CD14-positive monocyte (primary cell): ENCODE measurements around the gene FAIM2. TPM values are rescaled to one million over a fixed set of nuclear protein-coding genes. Genes with fewer than 3 reads are reported as not detected.

Source experiments
- DNase-seq, 3 donors: peaks; one replicate each; pipeline ENCODE4 v3.0.0-alpha.2; 2011 to 2022
- H2AFZ ChIP-seq: 2 replicates; pipeline ENCODE4 v1.6.0; 2012; ENCODE audit warnings: mild to moderate bottlenecking, low read depth, low read length, inconsistent platforms; ENCODE audit not compliant: insufficient read depth, poor library complexity, severe bottlenecking
- H3K27ac ChIP-seq, 2 donors: 1 replicate in 1 of 2; 2 replicates in 1 of 2; pipeline ENCODE4 v1.5.1; 2012 to 2013; ENCODE audit warnings: low read length in 2 of 2, control low read depth in 1 of 2, inconsistent platforms in 1 of 2, low read depth in 1 of 2, mild to moderate bottlenecking in 1 of 2
- H3K27me3 ChIP-seq, 2 donors: one replicate each; pipeline versions ENCODE4 v1.6.0 to v1.6.1; 2011 to 2013; ENCODE audit warnings: low read length in 2 of 2; ENCODE audit not compliant: control insufficient read depth in 2 of 2, insufficient read depth in 2 of 2
- H3K36me3 ChIP-seq, 2 donors: replicated peaks in 1 of 2; 1 replicate in 1 of 2; 2 replicates in 1 of 2; pipeline versions ENCODE4 v1.5.1 to v1.6.1; 2012 to 2013; ENCODE audit warnings: low read length in 2 of 2, control low read depth in 1 of 2, inconsistent platforms in 1 of 2, mild to moderate bottlenecking in 1 of 2; ENCODE audit not compliant: insufficient read depth in 2 of 2, control insufficient read depth in 1 of 2
- H3K4me1 ChIP-seq, 2 donors: 1 replicate in 1 of 2; 2 replicates in 1 of 2; pipeline versions ENCODE4 v1.5.1 to v1.6.1; 2012 to 2013; ENCODE audit warnings: low read length in 2 of 2, control low read depth in 1 of 2, inconsistent platforms in 1 of 2, mild to moderate bottlenecking in 1 of 2, moderate library complexity in 1 of 2; ENCODE audit not compliant: insufficient read depth in 2 of 2, control insufficient read depth in 1 of 2
- H3K4me2 ChIP-seq: replicated peaks from 2 replicates; pipeline ENCODE3; 2012; ENCODE audit warnings: low read length, moderate library complexity, mild to moderate bottlenecking; ENCODE audit not compliant: poor library complexity, severe bottlenecking; ENCODE audit errors: extremely low read depth
- H3K4me3 ChIP-seq, 3 experiments: fragments of 200-600 bp in 1 of 3; sonication (generic) in 1 of 3; replicated peaks in 1 of 3; 1 replicate in 2 of 3; 2 replicates in 1 of 3; pipeline ENCODE4 v1.5.1; 2011 to 2013; ENCODE audit warnings: low read length in 3 of 3, mild to moderate bottlenecking in 3 of 3, control low read depth in 2 of 3, low read depth in 2 of 3, inconsistent platforms in 1 of 3, moderate library complexity in 1 of 3
- H3K79me2 ChIP-seq: 2 replicates; pipeline ENCODE4 v1.6.0; 2012; ENCODE audit warnings: mild to moderate bottlenecking, control low read depth, inconsistent platforms, low read length, moderate library complexity; ENCODE audit not compliant: insufficient read depth
- H3K9ac ChIP-seq: 2 replicates; pipeline ENCODE4 v1.6.0; 2017; ENCODE audit warnings: low read length, mild to moderate bottlenecking; ENCODE audit not compliant: insufficient read depth, poor library complexity, severe bottlenecking
- H3K9me3 ChIP-seq, 2 donors: replicated peaks in 1 of 2; 1 replicate in 1 of 2; 2 replicates in 1 of 2; pipeline versions ENCODE4 v1.5.1 to v1.6.1; 2012 to 2013; ENCODE audit warnings: low read length in 2 of 2, control low read depth in 1 of 2; ENCODE audit not compliant: control insufficient read depth in 1 of 2, insufficient read depth in 1 of 2
- H4K20me1 ChIP-seq: 2 replicates; pipeline ENCODE4 v1.6.0; 2012; ENCODE audit warnings: mild to moderate bottlenecking, low read length, control low read depth, moderate library complexity; ENCODE audit not compliant: insufficient read depth
- H3K27ac Mint-ChIP-seq, 7 donors: one replicate each; pipeline ENCODE4 v1.8.0; 2020; ENCODE audit warnings: mild to moderate bottlenecking in 7 of 7, mixed read lengths in 7 of 7, moderate library complexity in 6 of 7, inconsistent platforms in 2 of 7
- H3K27me3 Mint-ChIP-seq, 3 donors: one replicate each; pipeline ENCODE4 v1.8.0; 2021 to 2022; ENCODE audit warnings: low read depth in 3 of 3, mild to moderate bottlenecking in 3 of 3, mixed read lengths in 3 of 3, moderate library complexity in 3 of 3, inconsistent platforms in 1 of 3
- H3K36me3 Mint-ChIP-seq, 2 donors: one replicate each; pipeline ENCODE4 v1.8.0; 2020; ENCODE audit warnings: mixed read lengths in 2 of 2, inconsistent platforms in 1 of 2, mild to moderate bottlenecking in 1 of 2
- H3K4me1 Mint-ChIP-seq: one replicate; pipeline ENCODE4 v1.8.0; 2020; ENCODE audit warnings: mild to moderate bottlenecking, mixed read lengths
- H3K4me3 Mint-ChIP-seq, 2 donors: one replicate each; pipeline ENCODE4 v1.8.0; 2020; ENCODE audit warnings: mild to moderate bottlenecking in 2 of 2, mixed read lengths in 2 of 2, moderate library complexity in 1 of 2
- H3K9me3 Mint-ChIP-seq, 7 donors: one replicate each; pipeline ENCODE4 v1.8.0; 2020 to 2022; ENCODE audit warnings: mixed read lengths in 7 of 7, mild to moderate bottlenecking in 6 of 7, moderate library complexity in 6 of 7, inconsistent platforms in 2 of 7
- CTCF ChIP-seq: fragments of 200-600 bp; IDR thresholded peaks from one replicate; pipeline ENCODE4 v1.8.0; 2022; ENCODE audit warnings: antibody characterized with exemption, mild to moderate bottlenecking
- whole genome bisulfite sequencing: methylation state at CpG from one replicate; pipeline ENCODE4 v1.1.5; 2013; ENCODE audit warnings: missing lambda C conversion rate; ENCODE audit not compliant: insufficient coverage; 5-methylcytosine and 5-hydroxymethylcytosine counted together
- intact Hi-C, 2 donors: fragments of 100-400 bp; cut with micrococcal nuclease; formaldehyde crosslinking; loops; one replicate each; pipeline versions ENCODE4 v1.15.0 to v1.15.1; 2023
- polyA minus RNA-seq: library from RNA; depleted of rRNA, polyadenylated mRNA; stranded (reverse); fragments of >200 nt; gene quantifications from 2 replicates; pipeline ENCODE4 v1.2.3, GENCODE V29; 2012
- polyA plus RNA-seq, 3 donors: library from polyadenylated mRNA; depleted of rRNA in 1 of 3; unstranded in 2 of 3; stranded (reverse) in 1 of 3; fragments of 300-500 nt in 2 of 3; fragments of >200 nt in 1 of 3; fragmentation: Illumina TruSeq in 2 of 3; gene quantifications; 1 replicate in 2 of 3; 2 replicates in 1 of 3; pipeline ENCODE4 v1.2.3, GENCODE V29; 2012 to 2021
- total RNA-seq, 12 experiments: library from RNA in 1 of 12; stranded (reverse) in 1 of 12; fragments of 120-200 nt in 1 of 12; gene quantifications; one replicate each; pipeline ENCODE4 v1.2.4 and lab custom pipeline; 2013 to 2026; ENCODE audit warnings: mixed read lengths in 6 of 12, inconsistent platforms in 1 of 12

The FAIM2 gene
- not detected for total RNA-seq (2013)
- polyA plus RNA-seq = not detected
- not detected in 2 replicates for polyA minus RNA-seq
- total RNA-seq (lab: John Stamatoyannopoulos, UW) = 0 to 1.2 (median 0.04) reads per million in 11 experiments

- no peak for TF ChIP-seq CTCF
- Histone ChIP-seq H3K9me3 (no peaks in the 10 kb centered on the region), H3K36me3 (no peaks in the 10 kb centered on the region), H3K9ac (no peak within 1 kb of the TSS), H4K20me1 (no peaks in the 10 kb centered on the region), H2AFZ (peak within 1 kb of the TSS; percentile 35), H3K4me3 (no peak within 1 kb of the TSS), H3K79me2 (no peaks in the 10 kb centered on the region), H3K4me1 (peaks cover 0 to 4% of the 10 kb centered on the region in 2 donors), H3K27ac (no peak within 1 kb of the TSS), H3K27me3 (peaks cover 8 to 39% of the 10 kb centered on the region in 2 donors), H3K4me2 (peak within 1 kb of the TSS; percentile 29)
- Mint-ChIP-seq H3K9me3 (peaks cover 0 to 6% (median 4%) of the 10 kb centered on the region in 7 donors), H3K4me1 (peaks cover 10% of the 10 kb centered on the region), H3K27me3 (peaks cover 38 to 58% (median 55%) of the 10 kb centered on the region in 3 donors), H3K27ac (no peak within 1 kb of the TSS), H3K36me3 (peaks cover 6% of the 10 kb centered on the region in 2 donors), H3K4me3 (peak within 1 kb of the TSS; percentile 70 to 88)
- 7% methylated on average over 27 of the region's 56 CpGs for WGBS
- DNase-seq = peak in 1 of 3 donors; percentile 14
- intact Hi-C loops = no loop called here
Measured at GRCh38 chr12:49903700-49904423, at the start of gene FAIM2. FAIM2 (minus strand) TSS chr12:49903900; CDS start chr12:49903792, 108 bp downstream.

GRCh38 chr12:49953151-49953550, 49.5 kb upstream of the FAIM2 start:
- Histone ChIP-seq H3K79me2 (no peaks in the 10 kb centered on the region), H3K9ac (no peak overlapping the region), H3K27me3 (peaks cover 39 to 85% of the 10 kb centered on the region in 2 donors), H3K4me3 (no peak overlapping the region), H3K4me2 (no peak overlapping the region), H4K20me1 (no peaks in the 10 kb centered on the region), H3K36me3 (no peaks in the 10 kb centered on the region), H3K27ac (no peak overlapping the region), H2AFZ (no peak overlapping the region), H3K9me3 (peaks cover 0 to 37% of the 10 kb centered on the region in 2 donors), H3K4me1 (peaks cover 44 to 51% of the 10 kb centered on the region in 2 donors)
- Mint-ChIP-seq H3K36me3 (peaks cover 0 to 5% of the 10 kb centered on the region in 2 donors), H3K4me1 (peaks cover 43% of the 10 kb centered on the region), H3K9me3 (peaks cover 0 to 11% (median 0%) of the 10 kb centered on the region in 7 donors), H3K27ac (no peak overlapping the region), H3K27me3 (peaks cover 83 to 87% (median 86%) of the 10 kb centered on the region in 3 donors), H3K4me3 (peak overlapping the region in 1 of 2 donors; percentile 71)
- intact Hi-C loops = no loop called here
- DNase-seq = no peak
- TF ChIP-seq CTCF = no peak
- WGBS = 82% methylated on average over 2 of the region's 4 CpGs
